Measurements from ENCODE around the gene CTLA4. TPM values are rescaled to one million over a fixed set of nuclear protein-coding genes. Genes with fewer than 3 reads are reported as not detected.
"Not testable (repeated sequence)": the region's sequence is repeated elsewhere in the genome, so short reads cannot be mapped to it uniquely, and the experiment has no call there.

Gene CTLA4
- polyA plus RNA-seq, 1 donor (not counting 4 experiments of a cell fraction or from before 2014, with no cell fraction given), result not detected

DNA sequence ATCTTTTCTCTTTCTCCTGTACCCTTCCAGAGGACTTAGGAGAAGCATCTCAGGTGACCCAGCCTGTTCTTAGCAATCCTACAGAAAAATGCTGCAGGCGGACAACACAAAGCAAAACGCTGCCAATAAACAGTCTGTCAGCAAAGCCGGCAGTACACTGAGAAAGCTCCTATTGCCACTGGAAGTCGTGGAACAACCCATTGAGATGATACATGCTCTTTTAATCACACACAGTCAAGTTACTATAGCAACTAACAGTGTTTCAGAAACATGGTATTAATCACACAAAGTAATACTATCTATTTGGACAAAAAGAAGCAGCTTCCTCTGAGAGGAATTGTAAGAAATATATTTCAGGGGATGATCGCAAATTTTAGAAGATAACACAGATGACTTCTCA, 10.5 kb downstream of the CTLA4 start:
- no peak for FAIRE-seq
- no peak overlapping the region for H3K4me3 ChIP-seq (ENCODE audit: control insufficient read depth in 2 of 3, extremely low read depth in 1 of 3, insufficient read depth in 2 of 3, low read depth in 1 of 3, low read length in 3 of 3)
- no peaks in the 10 kb centered on the region for H3K36me3 ChIP-seq (ENCODE audit: control insufficient read depth in 2 of 2, extremely low read depth in 1 of 2, insufficient read depth in 2 of 2, low read length in 2 of 2)
- no peak for TF ChIP-seq CTCF (optimal IDR thresholded peaks at IDR 0.05 in 1 of 3, IDR thresholded peaks at IDR 0.05 in 1 of 3, conservative IDR thresholded peaks at IDR 0.05 in 1 of 3; ENCODE audit: extremely low read depth in 1 of 3, insufficient read depth in 2 of 3, low read length in 3 of 3)
- H3K4me1 ChIP-seq (ENCODE audit: control insufficient read depth, extremely low read depth, insufficient read depth, low read length), result no peaks in the 10 kb centered on the region
- no peaks in the 10 kb centered on the region for H3K9me1 ChIP-seq (ENCODE audit: control insufficient read depth, extremely low read depth, insufficient read depth, low read length)
- no peak for DNase-seq (ENCODE audit: low read depth, low spot score)
- H4K20me1 ChIP-seq (ENCODE audit: control insufficient read depth, extremely low read depth, insufficient read depth, low read length), result no peaks in the 10 kb centered on the region
- H3K27ac ChIP-seq (ENCODE audit: control insufficient read depth, insufficient read depth, low read length), result no peak overlapping the region
- H3K79me2 ChIP-seq (ENCODE audit: control insufficient read depth, insufficient read depth, low read length), result no peaks in the 10 kb centered on the region
- H3K9ac ChIP-seq (ENCODE audit: control insufficient read depth, extremely low read depth, insufficient read depth, low read length), result no peak overlapping the region
- H3K9me3 ChIP-seq (ENCODE audit: control insufficient read depth, low read depth, low read length), result no peaks in the 10 kb centered on the region
- dilution Hi-C loops (cut with MboI; ENCODE audit: extremely low pct_ligation_motif_present, low sequenced_read_pairs), result no loop called here
- no peak overlapping the region for H2AFZ ChIP-seq (ENCODE audit: control insufficient read depth, low read length)
- H3K27me3 ChIP-seq (ENCODE audit: control insufficient read depth, extremely low read depth, insufficient read depth, low read length), result no peaks in the 10 kb centered on the region
- no peak overlapping the region for H3K4me2 ChIP-seq (ENCODE audit: control insufficient read depth, extremely low read depth, insufficient read depth, low read depth, low read length)

DNA sequence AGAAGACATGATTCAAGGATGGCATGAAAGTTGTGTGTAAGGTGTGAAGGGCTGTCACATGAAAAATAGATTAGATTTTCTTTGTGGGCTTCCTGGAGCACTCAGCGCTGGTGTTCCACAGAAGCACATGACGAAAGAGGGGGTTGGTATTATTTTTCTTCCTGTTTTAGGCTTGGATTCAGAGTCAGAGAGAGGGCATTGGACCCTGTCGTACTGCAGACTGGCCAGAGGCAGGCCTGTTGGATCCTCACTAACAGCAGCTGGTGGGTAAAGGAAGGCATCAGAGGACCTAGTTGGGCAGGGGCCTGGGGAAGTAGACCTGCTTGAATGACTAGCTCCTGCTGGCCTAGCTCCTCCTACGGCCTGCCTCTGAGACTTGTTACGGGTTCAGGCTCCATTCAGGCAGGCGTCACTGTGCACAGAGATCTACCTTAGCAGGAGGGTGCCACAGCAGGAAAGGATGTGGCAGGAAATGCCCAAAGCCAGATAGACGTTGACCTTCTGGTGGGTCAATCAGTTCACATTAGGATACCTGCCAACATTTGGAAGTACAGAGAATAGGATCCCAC, 13.1 kb downstream of the CTLA4 start:
- FAIRE-seq, result no peak
- H3K79me2 ChIP-seq (ENCODE audit: control insufficient read depth, insufficient read depth, low read length), result no peaks in the 10 kb centered on the region
- no peaks in the 10 kb centered on the region for H3K4me1 ChIP-seq (ENCODE audit: control insufficient read depth, extremely low read depth, insufficient read depth, low read length)
- H4K20me1 ChIP-seq (ENCODE audit: control insufficient read depth, extremely low read depth, insufficient read depth, low read length), result no peaks in the 10 kb centered on the region
- H3K36me3 ChIP-seq (ENCODE audit: control insufficient read depth in 2 of 2, extremely low read depth in 1 of 2, insufficient read depth in 2 of 2, low read length in 2 of 2), result no peaks in the 10 kb centered on the region
- DNase-seq (ENCODE audit: low read depth, low spot score), result no peak
- no peak overlapping the region for H3K4me2 ChIP-seq (ENCODE audit: control insufficient read depth, extremely low read depth, insufficient read depth, low read depth, low read length)
- H2AFZ ChIP-seq (ENCODE audit: control insufficient read depth, low read length), result no peak overlapping the region
- no peaks in the 10 kb centered on the region for H3K27me3 ChIP-seq (ENCODE audit: control insufficient read depth, extremely low read depth, insufficient read depth, low read length)
- H3K27ac ChIP-seq (ENCODE audit: control insufficient read depth, insufficient read depth, low read length), result no peak overlapping the region
- H3K9ac ChIP-seq (ENCODE audit: control insufficient read depth, extremely low read depth, insufficient read depth, low read length), result no peak overlapping the region
- dilution Hi-C loops (cut with MboI; ENCODE audit: extremely low pct_ligation_motif_present, low sequenced_read_pairs), result no loop called here
- no peaks in the 10 kb centered on the region for H3K9me1 ChIP-seq (ENCODE audit: control insufficient read depth, extremely low read depth, insufficient read depth, low read length)
- TF ChIP-seq EZH2 (IDR thresholded peaks at IDR 0.05; ENCODE audit: low read length), result no peak
- no peak for TF ChIP-seq CTCF (optimal IDR thresholded peaks at IDR 0.05 in 1 of 3, IDR thresholded peaks at IDR 0.05 in 1 of 3, conservative IDR thresholded peaks at IDR 0.05 in 1 of 3; ENCODE audit: extremely low read depth in 1 of 3, insufficient read depth in 2 of 3, low read length in 3 of 3)
- H3K9me3 ChIP-seq (ENCODE audit: control insufficient read depth, low read depth, low read length), result no peaks in the 10 kb centered on the region
- H3K4me3 ChIP-seq (ENCODE audit: control insufficient read depth in 2 of 3, extremely low read depth in 1 of 3, insufficient read depth in 2 of 3, low read depth in 1 of 3, low read length in 3 of 3), result no peak overlapping the region

DNA sequence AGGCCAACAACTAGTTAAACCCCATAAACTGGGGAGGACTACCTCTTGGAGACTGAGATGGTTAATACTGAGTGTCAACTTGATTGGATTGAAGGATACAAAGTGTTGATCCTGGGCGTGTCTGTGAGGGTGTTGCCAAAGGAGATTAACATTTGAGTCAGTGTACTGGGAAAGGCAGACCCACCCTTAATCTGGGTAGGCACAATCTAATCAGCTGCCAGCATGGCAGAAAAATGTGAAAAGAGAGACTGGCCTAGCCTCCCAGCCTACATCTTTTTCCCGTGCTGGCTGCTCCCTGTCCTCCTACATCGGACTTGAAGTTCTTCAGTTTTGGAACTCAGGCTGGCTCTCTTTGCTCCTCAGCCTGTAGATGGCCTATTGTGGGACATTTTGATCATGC, 13.6 kb downstream of the CTLA4 start:
- H3K27me3 ChIP-seq (ENCODE audit: control insufficient read depth, extremely low read depth, insufficient read depth, low read length); H3K4me2 ChIP-seq (ENCODE audit: control insufficient read depth, extremely low read depth, insufficient read depth, low read depth, low read length); DNase-seq (ENCODE audit: low read depth, low spot score); H3K9me1 ChIP-seq (ENCODE audit: control insufficient read depth, extremely low read depth, insufficient read depth, low read length); H3K4me1 ChIP-seq (ENCODE audit: control insufficient read depth, extremely low read depth, insufficient read depth, low read length); H3K9me3 ChIP-seq (ENCODE audit: control insufficient read depth, low read depth, low read length); dilution Hi-C loops (cut with MboI; ENCODE audit: extremely low pct_ligation_motif_present, low sequenced_read_pairs); H3K36me3 ChIP-seq (ENCODE audit: control insufficient read depth in 2 of 2, extremely low read depth in 1 of 2, insufficient read depth in 2 of 2, low read length in 2 of 2); FAIRE-seq; H2AFZ ChIP-seq (ENCODE audit: control insufficient read depth, low read length); H3K4me3 ChIP-seq (ENCODE audit: control insufficient read depth in 2 of 3, extremely low read depth in 1 of 3, insufficient read depth in 2 of 3, low read depth in 1 of 3, low read length in 3 of 3); H3K79me2 ChIP-seq (ENCODE audit: control insufficient read depth, insufficient read depth, low read length); H3K27ac ChIP-seq (ENCODE audit: control insufficient read depth, insufficient read depth, low read length); H3K9ac ChIP-seq (ENCODE audit: control insufficient read depth, extremely low read depth, insufficient read depth, low read length); H4K20me1 ChIP-seq (ENCODE audit: control insufficient read depth, extremely low read depth, insufficient read depth, low read length): not testable (repeated sequence)

Data from keratinocyte (primary cell).